Stimulated activated naive CD8-positive, alpha-beta T cell treated with anti-CD3 and anti-CD28 coated beads, Interleukin-15, Interleukin-2, amounts not matched to agents 100 U/mL and 50 U/mL, for 24 hours (primary cell): ENCODE results near the gene PLCG1.
"Not testable (repeated sequence)": the region's sequence is repeated elsewhere in the genome, so short reads cannot be mapped to it uniquely, and the experiment has no call there.

Source experiments
- ATAC-seq: fragments of 150-1000 bp; cut with Tn5 transposase; one replicate; pipeline ENCODE4 v1.10.0; 2021
- DNase-seq: peaks from one replicate; pipeline ENCODE4 v3.0.0; 2021

PLCG1 gene

DNA sequence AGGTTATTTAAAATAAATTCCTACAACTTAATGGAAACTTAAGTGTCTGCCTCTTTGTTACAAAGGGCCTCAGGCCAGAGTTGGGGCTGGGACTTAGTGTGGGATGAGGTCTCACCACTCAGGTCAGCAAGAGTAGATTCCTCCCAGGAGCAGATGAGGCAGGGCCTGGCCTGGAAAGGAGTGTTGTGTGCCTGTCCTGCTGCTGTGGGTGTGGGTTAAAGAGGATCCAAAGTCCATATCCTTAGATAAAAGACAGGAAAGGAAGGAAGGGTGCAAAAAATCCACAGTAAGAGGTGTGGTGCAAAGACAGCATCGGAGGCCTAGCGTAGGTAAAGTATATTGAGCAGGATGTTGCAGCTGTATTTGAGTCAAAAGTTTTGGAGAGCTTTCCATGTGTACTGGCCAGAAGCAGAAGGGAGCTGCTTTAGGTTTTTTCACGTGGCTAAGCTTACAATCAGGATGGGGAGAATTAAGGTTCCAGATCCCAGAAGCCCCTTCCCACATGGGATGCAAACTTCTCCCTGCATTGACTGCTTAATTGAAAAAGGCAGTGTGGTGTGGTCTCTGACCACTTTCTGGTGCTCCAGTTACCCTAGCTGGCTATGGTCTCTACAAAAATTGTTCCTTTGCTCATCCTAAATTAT, 12.8 kb upstream of the PLCG1 start:
- DNase-seq = no peak
- ATAC-seq = no peak

DNA sequence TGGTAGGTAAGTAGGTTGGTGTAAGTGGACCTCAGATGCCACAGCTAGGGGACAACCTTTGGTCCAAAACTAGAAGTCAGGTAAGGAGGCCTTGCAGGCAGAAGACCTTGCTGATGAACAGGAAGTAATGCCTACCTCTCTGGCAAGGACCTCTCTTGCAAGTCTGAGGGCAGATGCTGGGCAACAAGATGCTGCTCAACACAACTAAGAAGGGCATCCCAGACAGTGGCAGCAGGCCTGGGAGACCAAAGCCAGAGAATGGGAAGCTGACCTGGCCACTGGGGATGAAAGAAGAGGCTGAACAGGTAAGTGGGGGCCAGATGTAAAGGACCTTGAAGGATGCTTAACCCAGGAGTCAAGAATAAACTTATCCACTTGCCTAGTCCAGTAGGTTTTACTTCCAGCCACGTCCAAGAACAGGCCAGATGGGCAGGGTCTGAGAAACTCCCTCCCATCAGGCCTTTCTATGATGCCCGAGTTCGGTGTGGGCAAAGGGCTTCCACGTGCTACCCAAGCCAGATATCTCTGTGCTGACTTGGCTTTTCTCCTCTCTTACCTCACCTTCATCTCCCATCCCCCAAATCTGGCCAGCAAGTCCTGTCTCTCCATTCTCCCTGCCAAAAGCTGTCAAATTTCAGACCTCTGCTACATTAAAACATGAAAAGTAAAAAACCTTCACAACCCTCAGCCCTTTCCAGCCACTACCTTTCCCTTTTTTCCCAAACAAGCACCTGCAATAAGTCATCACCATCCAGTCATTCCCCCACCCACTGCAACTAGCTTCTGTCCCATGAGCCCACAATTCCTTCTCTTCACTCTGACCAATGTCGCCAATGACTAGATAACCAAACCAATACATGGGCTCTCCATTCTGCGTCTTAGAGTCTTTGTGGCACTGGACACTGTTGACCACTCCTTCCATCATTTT, 11.5 kb upstream of the PLCG1 start:
- ATAC-seq = no peak
- no peak for DNase-seq

DNA sequence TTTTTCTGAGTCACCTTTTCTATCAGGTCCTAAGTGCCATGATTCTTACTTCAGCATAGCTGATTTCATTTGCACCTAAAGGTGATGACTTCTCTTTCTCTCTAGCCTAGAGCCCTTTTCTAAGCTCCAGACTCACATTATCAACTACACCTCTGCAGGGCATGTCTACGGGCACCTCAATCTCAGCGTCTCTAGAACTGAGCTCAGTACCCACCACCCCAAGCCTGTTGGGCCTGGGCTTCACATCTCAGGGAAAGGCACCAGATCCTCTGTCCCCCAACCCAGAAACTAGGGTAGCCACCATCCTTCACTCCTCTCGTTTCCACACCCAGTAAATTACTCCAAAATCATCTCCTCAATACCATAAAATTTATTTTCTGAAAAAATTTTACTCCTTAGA, 10.6 kb upstream of the PLCG1 start:
- ATAC-seq (no peak), DNase-seq (no peak)

DNA sequence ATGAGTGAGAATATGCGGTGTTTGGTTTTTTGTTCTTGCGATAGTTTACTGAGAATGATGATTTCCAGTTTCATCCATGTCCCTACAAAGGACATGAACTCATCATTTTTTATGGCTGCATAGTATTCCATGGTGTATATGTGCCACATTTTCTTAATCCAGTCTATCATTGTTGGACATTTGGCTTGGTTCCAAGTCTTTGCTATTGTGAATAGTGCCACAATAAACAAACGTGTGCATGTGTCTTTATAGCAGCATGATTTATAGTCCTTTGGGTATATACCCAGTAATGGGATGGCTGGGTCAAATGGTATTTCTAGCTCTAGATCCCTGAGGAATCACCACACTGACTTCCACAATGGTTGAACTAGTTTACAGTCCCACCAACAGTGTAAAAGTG, 9.0 kb upstream of the PLCG1 start:
- not testable (repeated sequence) for ATAC-seq

DNA sequence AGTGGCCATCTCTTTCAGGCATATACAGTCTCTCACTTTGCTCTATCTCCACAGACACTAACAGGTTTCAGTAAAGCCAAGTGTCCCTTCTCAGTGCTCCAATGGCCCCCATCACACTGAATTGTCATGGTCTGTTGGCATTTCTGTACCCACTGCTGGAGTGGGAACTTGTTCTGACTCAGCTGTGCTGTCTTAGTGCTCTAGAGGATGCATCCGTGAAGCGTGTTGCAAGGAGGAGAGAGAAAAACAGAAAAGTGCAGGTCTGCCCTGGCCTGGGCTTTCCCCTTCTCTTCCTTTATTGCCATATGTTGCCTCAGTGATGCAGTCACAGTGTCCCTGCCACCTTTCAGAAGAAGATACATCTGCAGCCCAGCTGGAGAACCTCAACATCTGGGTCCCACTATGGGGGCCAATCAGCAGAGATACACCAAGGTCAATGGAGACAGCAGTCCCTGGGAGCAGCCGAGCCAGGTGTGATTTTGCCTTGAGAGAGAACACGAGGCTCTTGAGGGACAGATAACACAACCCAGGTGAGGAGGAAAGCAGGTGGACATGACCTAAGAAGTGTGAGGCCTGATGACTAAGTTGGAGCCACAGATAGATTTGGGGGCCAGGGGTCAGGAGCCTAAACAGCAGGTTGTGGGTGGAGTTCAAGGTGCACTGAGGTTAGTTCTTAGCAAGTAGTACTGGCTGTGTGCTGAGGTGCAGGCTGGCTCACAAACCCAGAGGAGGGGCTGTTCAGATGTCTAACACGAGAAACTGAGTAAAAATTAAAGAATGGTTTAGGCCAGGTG, 5.6 kb upstream of the PLCG1 start:
- ATAC-seq = peak; percentile 16

More for the DNA sequence above, 9.0 kb upstream of the PLCG1 start:
- DNase-seq = not testable (repeated sequence)

DNA sequence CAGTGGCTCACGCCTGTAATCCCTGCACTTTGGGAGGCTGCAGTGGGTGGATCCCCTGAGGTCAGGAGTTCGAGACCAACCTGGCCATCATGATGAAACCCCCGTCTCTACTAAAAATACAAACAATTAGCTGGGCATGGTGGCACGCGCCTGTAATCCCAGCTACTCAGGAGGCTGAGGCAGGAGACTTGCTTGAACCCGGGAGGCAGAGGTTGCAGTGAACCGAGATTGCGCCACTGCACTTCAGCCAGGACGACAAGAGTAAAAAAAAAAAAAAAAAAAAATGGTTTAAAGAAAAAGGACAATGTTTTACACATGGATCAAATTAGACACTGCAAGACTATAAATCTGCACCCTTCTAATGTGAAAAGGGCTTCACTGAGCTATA, 5.0 kb upstream of the PLCG1 start:
- not testable (repeated sequence) for DNase-seq, ATAC-seq

More for the DNA sequence above, 5.6 kb upstream of the PLCG1 start:
- no peak for DNase-seq

DNA sequence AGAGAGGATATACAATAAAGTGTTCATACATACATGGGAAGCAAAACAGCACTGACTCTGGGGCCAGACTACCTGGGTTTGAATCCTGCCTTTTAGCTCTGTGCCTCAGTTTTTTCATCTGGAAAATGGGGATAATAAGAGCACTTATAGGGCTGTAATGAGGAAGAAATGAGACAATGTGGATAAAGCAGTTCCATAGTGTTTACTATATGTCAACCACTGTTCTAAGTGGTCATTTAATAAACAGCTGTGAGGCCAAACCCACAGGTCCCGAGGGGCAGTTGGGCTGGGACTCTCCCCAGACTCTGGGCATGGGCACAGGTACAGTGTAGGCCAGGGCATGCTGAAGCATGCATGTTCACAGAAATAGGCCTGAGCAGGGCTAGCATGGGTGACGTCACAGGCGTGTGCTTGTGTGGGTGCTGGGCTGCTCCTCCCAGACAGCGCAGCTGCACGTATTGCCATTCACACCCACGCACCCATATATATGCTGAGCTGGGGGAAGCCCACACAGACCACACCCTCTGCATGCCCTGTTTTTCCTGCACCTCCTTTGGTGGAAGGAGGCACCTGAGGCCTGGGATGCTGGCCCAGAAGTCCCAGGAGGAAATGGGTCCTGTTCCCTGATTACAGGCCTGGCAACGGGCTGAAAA, 3.5 kb upstream of the PLCG1 start:
- DNase-seq = peak; percentile 61
- peak; percentile 8 for ATAC-seq

DNA sequence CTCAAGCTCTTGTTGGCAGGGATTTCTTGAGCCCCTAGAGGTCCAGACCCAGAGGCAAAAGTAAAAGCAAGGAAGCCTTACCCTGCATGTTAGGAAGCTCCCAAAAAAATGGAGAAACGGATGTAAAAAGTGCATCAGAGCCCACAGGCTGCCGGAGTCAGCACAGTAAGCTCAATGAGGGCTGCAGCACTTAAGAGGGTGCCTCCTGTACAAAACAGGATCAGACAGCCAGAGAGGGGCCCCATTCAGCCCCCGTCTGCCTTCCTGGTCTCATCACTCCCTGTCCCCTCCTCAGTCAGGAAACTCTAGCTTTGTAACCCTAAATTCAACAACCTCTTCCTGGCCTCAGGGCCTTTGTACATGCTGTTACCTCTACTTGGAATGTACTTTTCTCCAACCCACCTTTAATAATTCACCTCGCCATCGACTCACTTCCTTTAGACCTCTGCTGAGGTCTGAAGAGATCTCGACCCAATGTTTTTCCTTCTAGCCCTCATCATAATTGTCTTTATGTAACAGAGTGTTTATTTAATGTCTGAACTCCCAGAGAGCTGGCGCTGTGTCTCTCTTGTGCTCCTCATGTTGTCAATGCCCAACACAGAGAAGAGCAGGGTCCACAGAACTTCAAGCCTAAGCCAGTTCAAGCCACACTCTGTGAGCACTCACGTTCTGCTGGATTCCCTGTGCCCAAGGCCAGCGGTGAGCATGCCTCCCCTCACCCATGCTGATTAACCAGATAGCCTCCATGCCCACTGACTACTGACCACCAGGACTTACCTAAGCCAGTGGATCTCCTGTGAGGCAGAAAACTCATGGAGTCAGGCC, 2.8 kb upstream of the PLCG1 start:
- DNase-seq (no peak), ATAC-seq (no peak)

DNA sequence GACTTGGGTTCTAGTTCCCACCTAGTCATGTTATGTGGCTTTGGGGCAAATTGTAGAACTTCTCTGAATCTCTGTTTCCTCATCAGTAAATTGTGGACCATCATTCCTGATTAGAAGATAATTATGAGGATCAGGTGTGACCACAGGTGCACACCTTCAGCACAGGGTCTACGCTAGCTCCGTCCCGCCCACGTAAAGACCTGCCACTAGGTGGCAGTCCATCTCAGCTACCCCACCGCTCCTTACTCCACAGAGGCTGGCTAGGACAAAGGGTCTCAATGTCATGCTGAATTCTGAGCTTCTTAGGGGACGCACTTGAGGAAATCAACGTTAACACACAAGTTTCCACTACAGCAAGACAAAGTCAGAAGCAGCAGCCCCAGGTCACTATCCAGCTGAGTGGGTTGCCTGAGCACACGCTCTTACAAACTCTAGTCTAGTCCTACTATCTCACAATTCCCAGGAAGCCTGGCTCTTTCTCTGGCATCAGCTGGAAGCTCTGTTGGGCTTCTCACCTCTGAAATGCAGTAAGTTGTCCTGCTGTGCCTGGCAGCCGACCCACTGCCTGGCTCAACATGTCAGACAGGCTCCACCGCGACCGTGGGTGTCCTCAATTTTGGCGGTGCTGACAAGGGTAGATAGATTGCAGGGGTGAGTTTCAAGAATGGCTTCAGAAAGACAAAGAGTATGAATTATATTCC, 2.0 kb upstream of the PLCG1 start:
- ATAC-seq = no peak
- DNase-seq = peak; percentile 71

DNA sequence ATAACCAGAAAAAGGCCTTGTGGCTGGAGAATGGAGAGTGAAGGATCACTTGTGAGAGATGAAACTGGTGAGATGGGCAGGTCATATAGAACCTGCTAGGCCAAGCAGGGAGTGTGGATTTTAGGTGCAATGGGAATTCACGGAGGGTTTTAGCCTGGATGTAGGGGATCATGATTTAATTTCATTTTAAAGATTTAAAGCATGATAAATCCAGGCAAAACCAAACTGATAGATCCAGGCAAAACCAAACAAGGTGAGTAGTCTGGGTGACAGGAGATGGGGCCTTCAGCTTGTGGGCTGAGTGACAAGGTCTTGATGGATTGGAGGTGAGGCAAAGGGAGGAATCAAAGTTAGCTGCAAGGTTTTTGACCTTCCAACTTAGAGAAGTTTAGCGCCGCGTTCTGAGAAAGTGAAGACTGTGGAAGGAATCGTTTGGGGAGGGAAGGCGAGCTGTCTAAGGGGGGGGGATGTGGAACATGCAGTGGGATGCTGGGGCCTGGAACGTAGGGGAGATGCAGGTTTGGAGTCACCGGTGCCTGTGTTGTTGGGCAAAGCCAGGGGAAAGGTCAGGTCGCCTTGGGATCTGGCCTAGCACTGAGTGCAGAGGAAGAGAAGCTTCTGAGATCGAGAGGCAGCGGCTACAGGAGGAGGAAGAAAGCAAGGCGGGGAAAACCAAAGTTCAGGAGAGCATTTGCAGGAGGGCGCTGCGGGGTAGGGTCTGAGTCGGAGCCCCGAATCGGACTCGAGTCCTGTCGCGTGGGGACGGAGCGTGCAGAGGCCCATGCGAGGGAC, 1.3 kb upstream of the PLCG1 start:
- DNase-seq (no peak), ATAC-seq (no peak)

DNA sequence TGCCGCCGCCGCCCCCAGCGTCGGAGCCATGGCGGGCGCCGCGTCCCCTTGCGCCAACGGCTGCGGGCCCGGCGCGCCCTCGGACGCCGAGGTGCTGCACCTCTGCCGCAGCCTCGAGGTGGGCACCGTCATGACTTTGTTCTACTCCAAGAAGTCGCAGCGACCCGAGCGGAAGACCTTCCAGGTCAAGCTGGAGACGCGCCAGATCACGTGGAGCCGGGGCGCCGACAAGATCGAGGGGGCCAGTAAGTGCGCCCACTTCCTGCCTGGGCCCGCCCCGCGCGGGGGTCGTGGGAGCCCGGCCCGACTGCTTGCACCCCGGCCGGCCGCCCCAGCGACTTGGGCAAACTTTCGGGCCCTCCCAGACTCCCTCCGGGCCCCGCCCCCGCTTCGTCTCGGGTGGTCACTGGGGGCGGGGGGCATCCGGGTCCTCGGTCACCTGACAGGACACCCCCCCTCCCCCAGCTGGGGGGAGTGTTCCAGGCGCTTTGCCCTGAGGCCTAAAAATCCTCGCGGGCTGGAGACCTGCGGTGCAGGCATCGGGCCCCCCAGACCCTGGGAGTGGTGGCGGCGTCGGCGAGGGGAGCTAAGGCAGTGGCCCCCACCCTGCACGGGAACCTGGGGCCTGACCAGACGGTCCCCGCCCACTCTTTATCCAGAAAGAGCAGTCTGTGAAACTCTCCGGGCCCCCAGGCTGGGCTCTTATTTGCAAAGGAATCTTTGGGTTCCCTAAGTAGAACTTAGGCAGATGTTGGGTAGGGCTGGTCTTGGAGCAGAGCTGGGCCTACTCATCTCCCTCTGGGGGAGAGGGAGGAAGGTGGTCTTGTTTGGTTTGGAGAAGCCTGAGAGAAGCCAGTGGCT, 501 bp downstream of the PLCG1 start:
- ATAC-seq = peak; percentile 12
- peak; percentile 78 for DNase-seq

DNA sequence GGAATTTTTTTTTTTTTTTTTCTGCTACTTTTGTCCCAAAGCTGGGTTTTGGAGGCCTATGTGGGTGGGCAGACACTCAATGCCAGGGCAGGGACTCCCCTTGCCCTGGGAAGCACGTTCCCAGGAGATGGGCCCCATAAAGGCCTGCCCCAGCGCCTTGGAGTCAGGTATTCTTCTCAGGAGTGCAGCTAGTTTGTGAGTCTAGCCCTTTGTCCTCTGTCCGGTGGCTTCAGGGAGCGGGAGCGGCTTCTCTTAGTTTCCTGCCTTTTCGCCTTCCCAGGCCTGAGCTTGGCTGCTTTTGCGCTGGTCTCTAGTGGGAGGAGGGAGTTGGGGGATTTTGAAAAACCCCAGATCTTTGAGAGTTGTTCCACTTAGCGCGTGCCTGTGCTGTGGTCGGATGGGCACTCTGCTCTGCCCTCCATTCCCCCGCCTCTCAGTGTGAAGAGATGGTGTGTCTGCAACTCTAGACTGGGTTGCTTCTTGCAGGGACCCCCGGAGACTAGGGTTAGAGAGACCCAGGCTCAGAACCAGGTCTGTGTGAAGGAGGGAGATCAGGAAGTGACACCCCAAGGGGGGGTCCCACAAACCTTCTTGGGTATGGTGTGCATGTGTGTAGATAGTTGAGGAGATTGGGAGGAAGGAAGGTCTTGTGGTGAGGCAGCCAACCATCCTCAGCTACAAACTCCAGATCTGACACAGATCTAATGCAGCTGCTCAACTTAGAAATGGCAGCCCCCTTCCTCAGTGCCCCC, 1.3 kb downstream of the PLCG1 start:
- DNase-seq (peak; percentile 47), ATAC-seq (peak; percentile 6)

DNA sequence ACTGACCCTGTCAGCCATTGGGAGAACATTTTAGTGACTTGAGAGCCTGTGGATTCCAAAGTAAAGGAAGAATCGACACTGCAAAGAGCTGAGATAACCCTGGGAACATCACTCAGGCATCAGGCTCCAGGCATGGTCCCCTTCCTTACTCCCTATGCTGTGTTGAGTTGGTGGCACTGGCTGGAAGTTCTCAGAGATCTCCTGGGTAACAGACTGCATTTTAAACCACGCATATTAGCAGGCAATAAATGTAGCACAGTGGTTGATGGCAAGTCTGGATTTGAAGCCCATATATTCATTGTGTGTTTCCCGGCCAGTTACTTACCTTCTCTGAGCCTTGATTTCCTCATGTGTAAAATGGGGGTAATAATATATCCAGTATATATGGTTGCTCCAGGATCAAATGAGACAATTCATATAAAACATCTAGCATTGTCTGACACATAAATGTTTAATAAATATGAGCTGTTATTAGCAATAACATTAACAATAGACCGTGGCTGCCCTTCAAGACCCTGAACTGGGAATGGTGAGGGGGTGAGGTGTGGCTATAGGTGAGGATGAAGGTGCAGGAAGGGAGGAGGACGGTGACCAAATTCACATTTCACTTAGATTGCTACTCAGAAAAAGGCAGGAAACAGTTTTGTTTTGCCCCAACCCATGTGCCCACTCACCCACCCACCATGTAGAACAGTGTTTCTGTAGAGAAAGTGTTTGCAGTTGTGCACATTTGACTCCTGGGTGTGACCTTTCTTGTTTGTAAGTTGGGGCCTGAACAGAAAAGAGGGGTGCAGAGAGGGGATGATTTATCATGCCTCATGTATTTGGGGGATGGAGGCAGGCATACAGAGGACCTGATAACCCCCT, 2.1 kb downstream of the PLCG1 start:
- no peak for DNase-seq
- ATAC-seq = no peak

DNA sequence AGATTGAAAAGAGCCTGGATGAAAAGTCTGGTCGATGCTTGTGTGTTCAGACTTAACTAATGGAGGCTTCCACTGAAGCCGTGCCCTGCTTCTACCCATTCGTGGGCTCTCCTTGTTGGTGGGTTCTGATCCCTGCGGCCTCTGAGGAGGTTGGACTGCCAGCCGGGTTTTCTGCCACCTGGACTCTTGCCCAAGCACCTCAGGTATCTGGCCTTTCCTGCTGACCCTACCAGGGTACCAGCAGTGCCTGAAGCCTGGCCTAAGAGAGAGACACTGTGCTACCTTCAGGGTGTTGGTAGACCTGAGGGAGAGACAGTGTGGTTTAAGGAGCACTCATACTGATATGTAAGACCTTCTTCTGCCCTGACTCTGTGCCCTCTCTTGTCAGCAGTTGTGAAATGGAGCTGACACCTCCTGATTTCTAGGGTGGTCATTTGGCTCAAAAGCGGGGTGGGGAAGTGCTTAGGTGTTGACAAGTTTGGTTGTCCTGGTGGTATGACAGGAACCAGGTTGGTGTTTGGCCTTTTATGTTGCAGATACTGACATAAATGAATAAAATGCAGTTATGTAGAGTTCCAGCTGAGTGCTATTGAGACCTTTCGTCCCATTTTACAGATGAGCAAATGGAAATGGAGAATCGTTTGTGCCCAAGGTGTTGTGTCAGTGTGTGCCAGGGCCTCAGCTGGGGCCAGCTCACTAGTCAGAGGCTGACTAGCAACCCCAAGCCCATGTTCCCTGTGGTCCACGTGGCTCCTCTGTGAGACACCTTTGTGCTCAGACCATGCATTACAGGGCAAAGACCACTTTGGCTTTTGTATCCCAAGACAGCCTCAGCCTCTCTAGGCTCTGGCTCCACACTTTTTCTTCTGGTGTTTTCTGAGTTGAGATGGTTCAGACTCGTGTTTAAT, 3.1 kb downstream of the PLCG1 start:
- DNase-seq (peak; percentile 54), ATAC-seq (no peak)

DNA sequence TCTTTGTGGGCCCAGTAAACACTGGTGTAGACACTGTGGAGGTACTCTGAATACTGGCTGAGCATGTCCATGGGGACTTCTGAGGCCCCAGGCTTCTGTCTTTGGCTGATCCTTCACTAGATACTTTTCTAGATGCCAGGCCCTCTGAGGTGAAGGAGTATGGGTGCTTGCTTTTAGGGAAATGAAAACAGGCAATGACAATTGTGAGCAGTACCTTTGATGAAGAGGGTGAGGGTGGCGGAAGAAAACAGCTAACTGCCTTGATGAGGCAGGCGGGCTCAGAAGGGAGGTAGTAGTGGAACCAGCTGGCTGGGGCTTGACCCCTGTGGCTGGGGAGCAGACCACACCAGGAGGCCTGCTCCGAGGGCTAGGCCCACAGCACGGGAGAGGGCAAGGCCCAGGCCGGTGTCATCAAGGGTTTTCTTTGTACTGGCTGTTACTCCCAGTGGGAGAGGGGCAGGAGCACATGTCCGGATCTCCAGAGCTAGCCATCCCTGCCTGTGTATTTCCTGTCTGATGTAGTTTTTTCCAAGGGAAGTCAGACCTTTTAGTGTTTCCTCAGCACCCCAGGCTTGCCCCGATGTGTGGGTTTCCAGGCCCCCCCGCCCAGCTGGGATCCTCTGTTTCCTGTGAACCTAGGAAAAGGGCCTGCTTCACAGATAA, 3.9 kb downstream of the PLCG1 start:
- no peak for ATAC-seq
- DNase-seq = no peak
